HG03469 (cell line): ENCODE measurements around the gene C5orf46.
A peak's percentile ranks its signal among the peaks of the same experiment; 100 is the strongest.

Experiments used
- ATAC-seq: cut with Tn5 transposase; IDR thresholded peaks from one replicate; pipeline ENCODE4 v1.9.1; 2021; ENCODE audit warnings: mild to moderate bottlenecking, moderate library complexity, moderate number of reproducible peaks; ENCODE audit not compliant: unreplicated experiment

Gene C5orf46

GRCh38 chr5:147859962-147860640 lies 46.2 kb downstream of the C5orf46 start:
- no peak for ATAC-seq

- no peak for ATAC-seq
Measured at GRCh38 chr5:147858565-147858964, 47.8 kb downstream of the C5orf46 start.

- ATAC-seq: peak; percentile 93
Measured at GRCh38 chr5:147857302-147858129, 48.8 kb downstream of the C5orf46 start.

- ATAC-seq: no peak
Measured at GRCh38 chr5:147856801-147857200, 49.5 kb downstream of the C5orf46 start.

GRCh38 chr5:147855774-147856069 lies 50.6 kb downstream of the C5orf46 start:
- ATAC-seq: no peak

GRCh38 chr5:147854894-147855773 lies 51.2 kb downstream of the C5orf46 start:
- ATAC-seq: no peak

- no peak for ATAC-seq
Measured at GRCh38 chr5:147854331-147854730, 52.0 kb downstream of the C5orf46 start.

- no peak for ATAC-seq
Measured at GRCh38 chr5:147853372-147853987, 52.9 kb downstream of the C5orf46 start.

- ATAC-seq: no peak
Measured at GRCh38 chr5:147852365-147852764, 54.0 kb downstream of the C5orf46 start.

GRCh38 chr5:147851578-147851977 lies 54.8 kb downstream of the C5orf46 start:
- ATAC-seq: no peak

GRCh38 chr5:147849226-147849625 lies 57.1 kb downstream of the C5orf46 start:
- no peak for ATAC-seq

- ATAC-seq: no peak
Measured at GRCh38 chr5:147845618-147846017, 60.7 kb downstream of the C5orf46 start.

- no peak for ATAC-seq
Measured at GRCh38 chr5:147844846-147845245, 61.5 kb downstream of the C5orf46 start.

GRCh38 chr5:147842869-147843268 lies 63.5 kb downstream of the C5orf46 start:
- no peak for ATAC-seq
